Measurements from ENCODE around the gene FBXW2.

GRCh38 chr9:120714088-120714845, 78.9 kb downstream of the FBXW2 start, which contains the start of gene MEGF9:
- no peak for TF ChIP-seq ZNF274 (IDR thresholded peaks at IDR 0.05; ENCODE audit: low read depth, low read length)
- TF ChIP-seq SUZ12 (IDR thresholded peaks at IDR 0.05; ENCODE audit: extremely low read depth, insufficient read depth, insufficient read length): no peak
- TF ChIP-seq YY1 (IDR thresholded peaks at IDR 0.05; ENCODE audit: insufficient read depth, insufficient read length): no peak
